ENCODE data around the gene FBXO10.

Gene FBXO10

DNA sequence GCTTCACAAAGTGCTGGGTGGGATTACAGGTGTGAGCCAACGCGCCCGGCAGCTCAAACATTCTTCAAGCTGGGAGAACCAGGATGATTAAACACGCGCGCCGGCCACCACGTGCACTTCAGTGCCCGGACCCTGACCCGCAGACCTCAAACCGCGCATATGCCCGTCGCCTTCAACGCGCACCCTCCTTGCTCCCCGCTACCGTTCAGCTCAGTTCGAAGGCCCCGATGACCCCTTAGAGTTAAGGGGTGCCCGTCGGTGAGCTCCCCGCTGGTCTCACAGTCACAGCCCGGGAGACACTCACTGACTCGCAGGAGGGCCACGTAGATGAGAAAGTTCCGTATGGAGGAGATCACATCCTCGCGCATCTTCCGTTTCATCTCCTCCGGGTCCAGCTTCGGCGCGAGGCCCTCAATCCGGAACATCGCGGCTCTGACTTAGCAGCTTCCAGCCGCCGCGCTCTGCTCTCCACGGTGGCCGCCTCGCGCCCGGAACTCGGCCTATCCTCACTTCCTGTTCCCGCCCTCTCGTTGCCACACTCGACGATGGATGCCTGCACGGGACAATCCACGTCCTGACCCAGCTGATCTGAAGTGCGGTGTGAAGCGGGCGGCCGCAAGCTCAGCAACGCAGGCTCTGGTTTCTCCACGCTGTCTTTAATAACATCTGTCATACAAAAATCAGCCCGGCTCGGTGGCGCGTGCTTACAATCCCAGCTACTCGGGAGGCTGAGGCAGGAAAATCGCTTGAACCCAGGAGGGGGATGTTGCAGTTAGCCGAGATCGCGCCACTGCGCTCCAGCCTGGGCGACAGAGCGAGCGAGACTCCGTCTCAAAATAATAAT lies 16.1 kb upstream of the FBXO10 start, which contains the start of gene TOMM5:
TSS of gene TOMM5 (minus strand) at position 490 of the 844 bp plus-strand sequence. CDS start at position 425, 65 bp downstream.
- DNase-seq: peak; percentile 95

DNA sequence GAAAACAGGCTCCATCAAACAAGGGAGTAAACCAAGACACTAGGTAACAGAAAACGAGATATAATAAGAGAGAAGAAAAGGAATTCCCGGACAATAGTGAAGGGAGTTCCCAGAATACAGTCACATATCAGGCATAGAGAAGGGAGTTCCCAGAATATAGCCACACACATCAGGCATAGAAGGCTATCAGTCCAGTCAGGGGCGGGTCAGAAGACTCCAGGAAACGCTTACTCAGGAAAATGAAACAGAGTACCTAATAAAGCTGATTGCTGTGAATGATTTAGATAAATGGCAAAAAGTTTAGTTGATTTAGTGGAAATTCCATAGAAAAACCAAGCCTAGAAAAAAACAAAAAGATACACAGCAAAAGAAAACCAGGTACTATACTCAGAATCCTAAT lies 11.3 kb upstream of the FBXO10 start:
- no peak for DNase-seq

DNA sequence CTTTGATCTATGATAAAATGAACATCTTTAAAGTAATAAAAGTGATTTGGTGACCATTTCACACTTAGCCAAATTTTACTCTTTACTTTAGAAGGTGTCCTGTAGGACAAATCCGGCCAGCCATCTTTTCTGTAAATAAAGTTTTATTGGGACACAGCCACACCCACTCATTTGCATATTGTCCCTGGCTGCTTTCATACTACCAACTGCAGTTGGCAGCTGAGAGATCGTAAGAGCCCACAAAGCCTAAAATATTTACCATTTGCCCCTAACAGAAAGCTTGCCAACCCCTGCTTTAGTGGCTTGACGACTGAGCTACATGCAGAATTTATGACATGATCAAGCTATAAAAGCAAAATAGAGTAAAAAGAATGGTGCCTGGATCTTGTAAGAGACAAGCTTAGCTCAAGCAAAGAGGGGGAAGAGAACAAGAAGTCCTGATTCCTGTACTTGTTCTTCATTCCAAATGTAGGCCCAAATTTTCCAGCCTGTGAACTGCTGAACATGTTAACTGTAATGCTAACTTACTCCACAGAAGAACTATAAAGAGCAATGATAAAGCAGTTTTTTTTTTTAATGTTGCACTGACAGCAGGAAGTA lies 7.4 kb upstream of the FBXO10 start:
- no peak for DNase-seq

DNA sequence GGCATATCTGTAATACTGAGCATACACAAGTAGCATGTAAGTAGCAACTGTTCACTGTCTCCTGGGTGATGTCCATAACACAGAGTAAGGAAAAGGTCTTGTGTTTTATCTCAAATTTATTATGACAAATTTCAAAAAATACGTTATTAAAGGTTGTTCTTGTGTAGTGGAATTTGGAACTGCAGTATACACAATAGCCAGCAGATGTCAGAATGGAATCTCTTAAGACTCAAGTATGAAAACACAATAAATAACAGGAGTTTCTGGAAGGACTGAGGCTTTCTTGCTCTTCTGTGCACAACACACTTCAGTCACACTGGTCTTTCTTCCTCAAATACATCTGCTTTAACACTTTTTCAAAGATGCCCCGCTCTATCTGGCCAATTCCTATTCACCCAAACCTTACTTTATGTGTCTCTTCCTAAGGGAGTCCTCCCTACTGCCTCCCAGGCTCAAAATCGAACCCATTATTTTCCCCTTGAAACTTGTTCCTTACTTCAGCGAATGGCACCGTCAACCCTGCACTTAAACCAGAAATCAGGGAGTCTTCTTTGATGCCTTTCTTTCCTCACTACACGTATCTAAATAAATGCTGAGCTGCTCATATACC lies 6.5 kb upstream of the FBXO10 start:
- no peak for DNase-seq

DNA sequence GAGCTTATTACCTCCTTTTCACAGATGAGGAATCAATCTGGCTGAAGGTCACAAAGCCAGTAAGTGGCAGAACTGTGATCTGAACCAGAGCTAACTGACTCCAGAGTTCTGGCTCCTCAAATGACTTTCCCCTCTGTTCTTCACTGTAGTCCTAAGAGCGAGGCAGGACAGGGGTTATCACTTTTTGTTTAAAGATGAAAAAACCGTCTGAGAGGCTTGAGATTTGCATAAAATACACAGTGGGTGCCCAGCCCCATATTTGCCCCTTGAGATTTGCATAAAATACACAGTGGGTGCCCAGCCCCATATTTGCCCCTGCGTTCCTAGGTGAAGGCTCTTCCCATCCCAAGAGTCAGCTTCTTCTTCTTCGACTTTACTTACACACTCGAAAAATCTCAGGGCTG lies 667 bp downstream of the FBXO10 start:
- no peak for DNase-seq

DNA sequence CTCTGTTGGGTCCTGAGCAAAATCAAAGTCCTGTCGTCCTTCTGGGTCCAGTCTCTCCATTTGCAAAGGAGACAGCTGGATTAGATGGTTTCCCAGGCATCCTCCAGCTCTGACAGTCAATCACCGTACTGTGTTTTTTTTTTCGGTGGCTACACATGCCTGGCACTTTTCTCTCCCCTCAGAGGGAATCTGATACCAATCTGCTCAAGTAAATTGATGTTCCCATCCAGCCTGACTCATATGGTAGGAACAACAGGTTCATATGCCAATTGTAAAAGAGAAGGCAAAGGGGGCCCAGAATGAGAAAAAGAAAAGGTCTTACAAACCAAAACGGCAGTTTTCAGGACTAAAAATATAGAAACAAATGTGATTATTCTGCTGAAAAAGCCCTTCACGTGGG lies 1.2 kb downstream of the FBXO10 start:
- no peak for DNase-seq

DNA sequence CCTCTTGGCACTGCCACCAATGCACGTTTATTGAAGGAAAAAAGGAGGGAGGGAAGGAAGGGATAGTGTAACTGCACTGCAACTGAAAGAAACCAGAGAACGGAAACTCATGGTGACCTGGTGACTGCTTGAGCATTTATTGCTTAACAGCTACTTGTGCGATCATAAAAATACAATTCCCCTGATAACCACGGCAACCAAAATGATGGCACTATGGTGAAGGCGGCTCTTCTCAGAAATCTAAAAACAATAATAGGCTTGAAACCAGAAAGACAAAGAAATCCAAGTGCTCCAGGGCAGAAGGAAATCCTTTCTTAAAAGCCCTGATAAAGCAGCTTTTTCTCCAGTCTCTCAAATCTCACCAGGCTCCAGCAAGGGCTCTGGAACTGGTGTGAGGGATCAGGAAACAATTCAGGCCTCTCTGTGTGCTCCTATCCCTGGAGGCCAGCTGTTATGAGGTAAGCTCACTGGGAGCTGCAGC lies 1.9 kb downstream of the FBXO10 start:
- DNase-seq: peak; percentile 71

DNA sequence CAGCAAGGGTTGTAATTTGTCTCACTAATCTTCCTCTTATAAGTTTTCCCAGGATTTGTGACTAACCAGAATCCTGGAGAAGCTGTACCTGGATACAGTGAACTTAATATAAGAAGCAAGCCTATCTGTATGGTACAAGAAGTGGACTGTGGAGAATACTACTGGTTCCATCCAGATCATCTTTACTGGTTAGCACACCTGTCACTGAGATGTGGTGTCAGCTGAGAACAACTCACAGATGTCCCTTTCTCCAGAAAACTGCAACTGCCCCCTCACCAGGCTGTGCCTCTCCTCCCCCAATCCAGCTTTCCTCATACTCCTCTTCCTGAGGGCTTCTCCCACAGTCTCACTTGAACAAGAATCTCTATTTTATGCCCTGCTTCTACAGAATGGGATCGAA lies 4.9 kb downstream of the FBXO10 start:
- no peak for DNase-seq

DNA sequence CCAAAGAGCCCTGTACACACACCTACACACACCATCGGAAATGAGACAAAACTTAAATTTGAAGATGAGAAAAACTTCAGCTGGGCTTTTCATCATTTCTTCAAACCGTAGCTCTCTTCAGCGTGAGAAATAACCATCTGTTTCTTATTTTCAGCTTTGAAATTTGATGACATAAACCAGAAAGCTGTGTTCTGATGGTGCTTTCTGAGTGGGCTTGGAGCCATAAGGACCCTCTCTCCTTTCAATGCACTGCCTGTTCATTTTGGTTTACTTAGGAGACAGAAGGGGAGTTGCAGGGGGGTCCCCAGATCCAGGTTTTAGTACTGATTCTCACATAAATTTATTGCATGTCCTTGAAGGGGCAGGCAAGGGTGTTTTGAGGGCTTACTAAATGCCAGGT lies 9.5 kb downstream of the FBXO10 start:
- no peak for DNase-seq

DNA sequence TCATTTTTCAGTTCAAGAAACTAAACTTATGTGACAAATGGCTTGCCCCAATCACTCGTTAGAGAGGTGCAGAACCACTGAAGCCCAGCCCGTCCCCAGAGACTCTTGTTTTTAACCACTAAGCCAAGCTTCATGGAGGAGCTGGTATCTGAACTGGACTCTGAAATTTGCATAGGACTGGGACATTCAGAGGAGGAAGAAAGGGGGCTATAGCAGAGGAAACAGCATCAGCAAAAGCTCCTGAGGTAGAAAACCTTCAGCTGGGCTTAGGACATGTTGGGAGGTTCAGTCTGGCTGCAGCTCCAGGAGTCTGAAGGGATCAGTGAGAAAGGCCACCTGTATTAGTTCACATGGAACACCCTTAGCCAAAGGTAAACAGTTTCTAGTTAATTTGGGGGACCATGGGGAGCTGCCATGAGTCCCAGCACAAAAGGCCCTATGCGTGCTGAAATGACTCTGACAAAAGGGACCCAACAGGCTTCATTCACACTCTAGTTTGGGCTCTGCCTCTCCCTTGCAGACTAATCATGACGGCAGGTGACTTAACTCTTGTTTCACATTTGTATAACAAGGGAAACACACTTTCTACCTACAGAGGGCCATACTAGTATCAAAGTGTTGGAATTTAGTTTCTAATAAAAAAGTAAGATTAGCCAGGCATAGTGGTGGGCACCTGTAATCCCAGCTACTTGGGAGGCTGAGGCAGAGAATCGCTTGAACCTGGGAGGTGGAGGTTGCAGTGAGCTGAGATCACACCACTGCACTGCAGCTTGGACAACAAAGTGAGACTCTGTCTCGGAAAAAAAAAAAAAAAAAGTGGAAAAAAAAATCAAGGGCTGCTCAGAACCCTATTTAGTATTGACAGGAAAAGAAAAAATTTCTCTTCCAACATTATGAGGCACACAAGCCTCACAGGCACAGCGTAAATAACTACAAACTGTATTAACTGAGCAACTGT lies 10.2 kb downstream of the FBXO10 start:
- DNase-seq: no peak

DNA sequence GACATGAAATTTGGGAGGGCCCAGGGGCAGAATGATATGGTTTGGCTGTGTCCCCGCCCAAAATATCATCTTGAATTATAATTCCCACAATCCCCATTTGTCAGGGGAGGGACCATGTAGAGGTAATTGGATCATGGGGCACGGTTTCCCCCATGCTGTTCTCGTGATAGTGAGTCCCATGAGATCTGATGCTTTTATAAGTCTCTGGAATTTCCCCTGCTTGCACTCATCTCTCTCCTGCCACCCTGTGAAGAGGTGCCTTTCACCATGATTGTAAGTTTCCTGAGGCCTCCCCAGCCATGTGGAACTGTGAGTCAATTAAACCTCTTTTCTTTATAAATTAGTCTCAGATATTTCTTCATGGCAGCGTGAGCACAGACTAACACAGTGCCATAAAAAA lies 11.3 kb downstream of the FBXO10 start:
- DNase-seq: no peak

DNA sequence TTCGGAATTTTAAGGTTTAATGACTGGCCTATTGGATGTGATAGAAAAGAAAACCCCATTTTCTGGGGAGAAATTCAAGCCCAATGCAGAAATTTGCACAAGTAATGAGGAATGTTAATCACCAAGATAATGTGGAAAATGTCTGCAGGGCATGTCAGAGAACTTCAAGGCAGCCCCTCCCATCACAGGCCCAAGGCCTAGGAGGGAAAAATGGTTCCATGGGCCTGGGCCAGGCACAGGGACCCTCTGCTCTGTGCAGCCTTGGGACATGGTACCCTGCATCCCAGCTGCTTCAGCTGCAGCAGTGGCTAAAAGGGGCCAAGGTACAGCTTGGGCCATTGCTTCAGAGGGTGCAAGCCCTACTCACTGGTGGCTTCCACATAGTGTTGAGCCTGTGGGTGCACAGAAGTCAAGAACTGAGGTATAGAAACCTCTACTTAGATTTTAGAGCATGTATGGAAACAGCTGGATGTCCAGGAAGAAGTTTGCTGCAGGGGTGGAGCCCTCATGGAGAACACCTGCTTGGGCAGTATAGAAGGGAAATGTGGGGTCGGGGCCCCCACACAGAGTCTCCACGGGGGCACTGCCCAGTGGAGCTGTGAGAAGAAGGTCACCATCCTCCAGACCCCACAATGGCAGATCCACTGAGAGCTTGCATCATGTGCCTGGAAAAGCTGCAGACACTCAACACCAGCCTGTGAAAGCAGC lies 12.2 kb downstream of the FBXO10 start:
- no peak for DNase-seq

DNA sequence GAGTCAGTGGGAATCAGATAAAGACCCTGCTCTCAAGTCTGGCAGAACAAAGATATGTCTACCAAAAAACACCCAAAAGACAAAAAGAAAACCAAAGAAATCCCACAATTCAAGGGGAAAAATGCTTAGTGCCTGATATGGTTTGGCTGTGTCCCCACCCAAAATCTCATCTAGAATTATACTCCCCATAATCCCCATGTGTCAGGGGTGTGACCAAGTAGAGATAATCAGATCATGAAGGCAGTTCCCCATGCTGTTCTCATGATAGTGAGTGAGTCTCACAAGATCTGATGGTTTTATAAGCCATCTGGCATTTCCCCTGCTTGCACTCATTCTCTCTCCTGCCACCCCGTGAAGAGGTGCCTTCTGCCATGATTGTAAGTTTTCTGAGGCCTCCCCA lies 13.4 kb downstream of the FBXO10 start:
- no peak for DNase-seq

DNA sequence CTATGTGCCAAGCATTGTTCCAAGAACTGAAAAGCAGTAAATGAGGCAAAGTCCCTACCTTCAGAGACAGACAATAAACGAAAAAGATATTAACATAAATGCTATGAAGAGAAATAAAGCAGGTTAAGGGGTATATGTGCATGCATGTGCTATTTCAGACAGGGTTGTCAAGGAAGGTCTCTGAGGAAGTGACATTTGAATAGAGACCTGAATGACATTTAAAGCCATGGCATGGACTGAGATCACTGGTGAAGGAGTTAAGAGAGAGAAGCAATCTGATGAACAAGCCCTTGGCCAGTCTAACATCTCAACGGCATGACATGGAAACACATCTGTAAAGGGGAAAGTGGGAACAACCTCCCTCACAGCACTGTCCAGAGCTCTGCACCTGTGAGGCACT lies 14.5 kb downstream of the FBXO10 start:
- no peak for DNase-seq

DNA sequence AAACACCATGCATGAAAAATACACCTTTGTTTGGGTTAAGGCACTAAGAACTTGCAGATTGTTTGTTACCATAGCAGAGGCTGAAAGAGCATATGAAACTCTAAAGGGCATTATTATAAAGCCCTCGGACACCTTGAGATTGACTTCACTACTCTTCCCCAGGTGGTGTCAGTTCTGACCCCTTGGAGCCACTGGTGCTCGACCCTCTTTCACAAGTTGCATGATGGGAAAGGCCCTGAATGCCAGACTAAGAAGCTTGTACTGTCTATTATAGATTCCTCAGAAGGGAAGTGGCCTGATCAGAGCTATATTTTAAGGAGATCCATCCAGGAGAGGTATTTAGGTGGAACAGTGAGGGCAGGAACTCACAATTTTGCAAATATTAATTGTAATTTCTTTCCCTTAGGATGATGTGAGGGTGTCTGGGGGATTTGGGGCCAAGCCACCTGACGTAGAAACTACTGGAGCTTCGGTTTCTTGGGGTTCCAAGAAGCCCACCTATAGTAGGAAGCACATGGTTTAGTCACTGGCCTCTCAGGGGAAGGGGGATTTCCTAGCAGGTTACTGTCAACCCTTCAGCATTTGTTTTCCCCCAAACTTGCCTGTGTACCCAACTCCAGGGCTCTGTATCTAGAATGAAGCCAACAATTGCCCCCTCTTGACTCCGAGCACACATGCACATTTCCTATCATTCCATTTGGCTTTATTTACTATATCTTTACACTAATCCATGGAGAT lies 16.2 kb downstream of the FBXO10 start:
- no peak for DNase-seq

DNA sequence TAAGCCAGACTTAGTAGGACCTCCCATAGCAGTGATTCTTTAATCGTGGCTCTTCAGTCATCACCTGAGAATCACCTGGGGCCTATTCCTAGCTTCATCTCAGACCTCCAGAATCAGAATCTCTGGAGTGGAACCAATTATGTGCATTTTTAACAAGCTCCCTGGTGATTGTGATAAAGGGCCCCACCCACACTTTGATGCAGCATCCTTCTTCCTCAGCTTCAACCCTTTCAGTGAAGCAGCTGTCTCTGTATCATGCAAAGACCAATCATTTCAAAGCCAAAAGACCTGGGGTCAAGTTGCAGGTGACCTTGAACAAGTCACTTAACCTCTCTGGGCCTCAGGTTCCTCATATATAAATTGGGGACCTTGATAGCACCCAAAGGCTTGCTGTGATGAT lies 17.1 kb downstream of the FBXO10 start:
- no peak for DNase-seq

DNA sequence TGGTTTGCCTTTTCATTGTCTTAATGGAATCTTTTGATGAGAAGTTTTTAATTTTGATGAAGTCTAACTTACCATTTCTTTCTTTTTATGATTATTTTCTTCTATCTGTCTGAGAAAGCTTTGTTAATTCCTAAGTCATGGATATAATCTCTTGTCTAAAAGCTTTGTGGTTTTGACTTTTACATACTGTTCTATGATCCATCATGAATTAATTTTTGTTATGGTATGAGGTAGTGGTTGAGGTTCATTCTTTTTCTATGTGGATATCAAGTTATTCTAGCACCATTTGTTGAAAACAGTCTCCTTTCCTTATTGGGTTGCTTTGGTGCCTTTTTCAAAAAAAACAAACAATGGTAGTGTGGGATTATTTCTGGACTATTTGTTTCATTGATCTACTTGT lies 20.4 kb downstream of the FBXO10 start:
- no peak for DNase-seq

DNA sequence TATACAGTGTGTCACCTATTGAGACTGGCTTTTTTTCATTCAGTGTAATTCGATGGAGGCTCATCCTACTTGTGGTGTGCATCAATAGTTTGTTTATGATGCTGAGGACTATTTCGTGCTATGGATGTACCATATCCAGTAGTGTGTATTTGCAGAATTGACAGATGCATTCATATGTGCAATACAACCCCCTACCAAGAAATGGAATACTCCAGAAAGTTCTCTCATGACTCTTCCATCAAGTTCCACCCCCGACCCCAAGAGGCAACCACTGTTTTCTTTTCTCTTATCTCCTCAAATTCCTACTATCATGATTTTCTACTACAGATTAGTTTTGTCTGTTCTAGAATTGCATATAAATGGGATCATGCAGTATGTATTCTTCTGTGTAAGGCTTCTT lies 21.9 kb downstream of the FBXO10 start:
- no peak for DNase-seq

DNA sequence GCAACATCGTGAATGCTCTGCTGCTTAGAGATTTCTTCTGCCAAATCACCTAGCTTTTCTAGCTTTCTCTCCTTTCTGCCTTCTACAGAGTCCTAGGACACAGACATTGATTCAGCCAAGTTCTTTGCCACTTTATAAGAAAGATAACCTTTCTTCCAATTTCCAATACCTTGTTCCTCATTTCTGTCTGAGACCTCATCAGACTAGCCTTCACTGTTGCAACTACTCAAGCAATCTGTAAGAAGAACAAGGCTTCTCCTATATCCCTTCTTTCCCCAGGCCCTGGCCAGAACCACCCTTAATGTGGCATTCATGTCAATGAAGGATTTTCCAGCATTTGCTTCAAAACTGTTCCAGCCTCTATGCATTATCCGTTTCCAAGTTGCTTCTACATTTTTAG lies 24.3 kb downstream of the FBXO10 start:
- DNase-seq: no peak

DNA sequence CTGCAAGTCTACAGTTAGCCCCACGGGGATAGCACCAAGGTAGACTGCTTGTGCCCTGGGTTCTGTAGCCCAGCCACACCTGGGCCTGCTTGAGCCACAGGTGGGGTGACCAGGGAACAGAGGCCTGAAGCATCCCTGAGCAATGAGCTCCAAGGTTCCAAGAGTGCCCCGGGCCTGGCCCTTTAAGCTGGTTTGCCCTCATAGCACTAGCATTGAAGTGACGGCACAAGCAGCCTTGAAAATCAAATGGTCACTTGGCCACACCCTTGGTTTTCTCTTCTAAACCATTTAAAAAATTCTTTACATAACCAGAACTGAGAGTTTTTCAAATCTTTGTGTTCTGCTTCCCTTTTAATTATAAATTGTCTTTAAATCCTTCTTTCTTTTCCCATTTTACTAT lies 24.7 kb downstream of the FBXO10 start:
- no peak for DNase-seq

DNA sequence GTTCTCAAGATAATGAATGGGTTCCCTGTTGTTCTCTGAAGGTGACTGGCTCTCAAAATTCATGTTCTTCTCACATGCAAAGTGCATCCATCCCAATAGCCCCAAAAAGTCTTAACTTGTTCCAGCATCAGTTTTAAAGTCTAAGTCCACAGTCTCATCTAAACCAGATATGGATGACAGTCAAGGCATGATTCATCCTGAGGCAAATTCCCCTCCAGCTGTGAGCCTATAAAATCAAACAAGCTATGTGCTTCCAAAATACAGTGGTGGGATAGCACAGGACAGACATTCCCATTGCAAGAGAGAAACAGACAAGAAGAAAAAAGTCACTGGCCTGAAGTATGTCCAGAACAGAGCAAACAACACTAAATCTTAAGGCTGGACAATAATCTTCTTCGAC lies 25.4 kb downstream of the FBXO10 start:
- no peak for DNase-seq

DNA sequence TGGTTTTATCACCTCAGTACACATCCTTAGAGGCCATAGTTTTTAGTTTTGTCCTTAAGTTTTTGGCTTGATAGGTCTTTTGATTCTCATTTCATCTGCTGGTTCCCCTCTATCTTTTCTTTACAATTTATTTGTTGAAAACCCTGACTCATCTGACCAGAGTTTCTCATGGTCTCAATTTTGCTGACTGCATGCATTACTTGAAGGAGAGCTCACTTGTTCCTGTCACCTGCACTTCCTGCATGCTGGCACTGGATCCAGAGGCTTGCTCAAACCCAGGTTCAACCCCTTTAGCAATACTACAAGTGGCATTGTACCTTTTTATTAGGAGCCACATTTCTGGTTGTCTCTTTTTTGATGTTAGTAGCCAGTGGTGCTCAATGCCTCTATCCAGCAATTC lies 26.7 kb downstream of the FBXO10 start:
- no peak for DNase-seq
